ENCODE measurements around the gene HMCES.

Gene HMCES

DNA sequence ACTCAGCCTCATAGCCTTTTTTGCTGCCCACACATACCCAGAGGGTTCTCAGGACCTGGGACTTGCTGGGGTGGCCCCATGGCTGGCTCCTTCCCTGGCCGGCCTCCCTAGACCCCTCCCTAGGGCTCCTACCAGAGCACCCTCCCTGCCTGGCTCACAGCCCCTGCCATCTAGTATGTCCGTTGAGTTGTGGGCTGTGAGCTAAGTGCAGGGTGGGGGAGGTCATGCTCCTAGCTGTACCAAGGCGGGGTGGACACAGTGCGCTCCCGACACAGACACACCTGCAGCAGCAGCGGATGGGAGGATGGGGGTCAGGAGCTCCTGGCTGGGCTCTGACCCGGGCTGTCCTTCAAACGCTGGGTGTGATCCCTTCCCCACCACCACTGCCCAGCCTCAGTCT is 41.6 kb downstream of the HMCES start:
- TF ChIP-seq, protein P1, sequence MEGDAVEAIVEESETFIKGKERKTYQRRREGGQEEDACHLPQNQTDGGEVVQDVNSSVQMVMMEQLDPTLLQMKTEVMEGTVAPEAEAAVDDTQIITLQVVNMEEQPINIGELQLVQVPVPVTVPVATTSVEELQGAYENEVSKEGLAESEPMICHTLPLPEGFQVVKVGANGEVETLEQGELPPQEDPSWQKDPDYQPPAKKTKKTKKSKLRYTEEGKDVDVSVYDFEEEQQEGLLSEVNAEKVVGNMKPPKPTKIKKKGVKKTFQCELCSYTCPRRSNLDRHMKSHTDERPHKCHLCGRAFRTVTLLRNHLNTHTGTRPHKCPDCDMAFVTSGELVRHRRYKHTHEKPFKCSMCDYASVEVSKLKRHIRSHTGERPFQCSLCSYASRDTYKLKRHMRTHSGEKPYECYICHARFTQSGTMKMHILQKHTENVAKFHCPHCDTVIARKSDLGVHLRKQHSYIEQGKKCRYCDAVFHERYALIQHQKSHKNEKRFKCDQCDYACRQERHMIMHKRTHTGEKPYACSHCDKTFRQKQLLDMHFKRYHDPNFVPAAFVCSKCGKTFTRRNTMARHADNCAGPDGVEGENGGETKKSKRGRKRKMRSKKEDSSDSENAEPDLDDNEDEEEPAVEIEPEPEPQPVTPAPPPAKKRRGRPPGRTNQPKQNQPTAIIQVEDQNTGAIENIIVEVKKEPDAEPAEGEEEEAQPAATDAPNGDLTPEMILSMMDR (IDR thresholded peaks at IDR 0.05; ENCODE audit: insufficient read depth, low read depth, low read length, missing control alignments), result no peak
- DNase-seq (ENCODE audit: low read depth), result no peak
- no peak overlapping the region for H3K4me3 ChIP-seq (ENCODE audit: low read depth, low read length)

DNA sequence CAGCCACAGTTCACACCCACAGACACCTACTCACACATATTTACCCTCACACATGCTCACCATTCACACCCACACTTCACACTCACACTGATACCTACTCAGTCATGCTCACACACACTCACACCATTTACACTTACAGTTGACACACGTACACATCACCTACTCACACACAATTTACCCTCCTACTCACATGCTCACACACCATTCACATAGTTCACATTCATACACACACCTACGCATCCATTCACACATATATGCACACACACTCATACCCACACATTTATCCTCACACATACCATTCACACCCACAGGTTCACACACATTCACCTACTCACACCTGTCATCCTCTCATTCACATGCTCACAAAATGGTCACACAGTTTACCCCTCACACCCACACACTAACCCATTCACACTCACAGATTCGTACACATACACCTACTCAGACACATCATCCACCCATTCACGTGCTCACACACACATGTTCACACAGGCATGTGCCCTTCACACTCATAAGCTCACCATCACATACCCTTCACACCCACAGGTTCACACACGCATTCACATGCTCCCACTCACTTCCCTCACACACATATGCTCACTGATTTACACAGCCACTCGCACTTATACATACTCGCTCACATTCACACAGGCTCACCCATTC is 42.3 kb downstream of the HMCES start:
- DNase-seq (ENCODE audit: low read depth), result no peak
- H3K4me3 ChIP-seq (ENCODE audit: low read depth, low read length), result no peak overlapping the region
- TF ChIP-seq, protein P1 (IDR thresholded peaks at IDR 0.05; ENCODE audit: insufficient read depth, low read depth, low read length, missing control alignments), result no peak

DNA sequence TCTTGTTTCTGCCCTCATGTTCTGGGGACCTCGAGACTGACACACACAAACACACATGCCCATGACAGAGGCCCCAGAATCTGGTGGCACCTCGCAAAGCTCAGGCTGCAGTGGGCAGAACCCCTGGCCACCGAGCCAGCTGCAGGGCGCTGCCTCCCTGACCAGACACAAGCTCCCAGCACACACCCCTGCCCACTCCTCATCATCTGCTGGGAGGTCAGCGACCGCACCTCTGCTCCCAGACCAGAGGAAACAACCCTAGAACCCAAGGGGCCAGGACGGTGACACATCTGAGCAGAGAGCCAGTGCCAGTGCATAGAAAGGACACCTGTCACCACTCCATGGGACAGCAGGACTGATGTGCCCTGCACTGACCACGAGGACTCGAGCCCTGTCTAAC is 43.2 kb downstream of the HMCES start:
- no peak overlapping the region for H3K4me3 ChIP-seq (ENCODE audit: low read depth, low read length)
- TF ChIP-seq, protein P1 (IDR thresholded peaks at IDR 0.05; ENCODE audit: insufficient read depth, low read depth, low read length, missing control alignments), result no peak
- no peak for DNase-seq (ENCODE audit: low read depth)

DNA sequence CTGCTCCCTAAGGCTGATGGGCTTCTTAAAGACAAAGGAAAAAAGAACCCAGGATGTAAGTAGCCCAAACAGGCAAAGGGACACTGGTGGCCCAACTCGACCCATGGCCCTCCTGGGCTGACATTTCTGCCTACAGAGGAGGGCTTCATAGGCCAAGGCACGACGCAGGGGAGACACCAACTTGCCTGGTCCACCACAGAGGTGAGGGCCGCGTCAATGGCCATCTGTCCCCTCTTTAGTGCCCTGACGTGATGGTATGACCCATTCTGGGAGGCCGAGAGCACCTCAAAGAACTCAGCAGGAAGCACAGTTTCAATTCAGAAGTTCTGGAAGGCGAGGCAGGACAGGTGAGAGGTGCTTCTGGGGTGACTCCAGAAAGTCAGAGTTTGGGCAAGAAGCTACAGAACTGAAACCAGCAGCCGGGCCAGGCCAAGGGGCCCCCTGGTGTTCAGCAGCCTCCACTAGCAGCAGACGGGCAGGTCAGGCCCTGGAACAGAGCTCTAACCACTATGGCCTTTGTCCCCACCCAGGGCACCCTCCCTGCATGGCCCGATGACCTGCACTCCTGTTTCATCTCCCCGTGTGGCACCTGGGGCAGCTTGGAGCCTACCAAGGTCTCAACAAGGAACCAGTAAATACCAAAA is 45.1 kb downstream of the HMCES start:
- TF ChIP-seq, protein P1 (IDR thresholded peaks at IDR 0.05; ENCODE audit: insufficient read depth, low read depth, low read length, missing control alignments), result peak; percentile 57
- DNase-seq (ENCODE audit: low read depth), result peak; percentile 73
- H3K4me3 ChIP-seq (ENCODE audit: low read depth, low read length), result no peak overlapping the region

DNA sequence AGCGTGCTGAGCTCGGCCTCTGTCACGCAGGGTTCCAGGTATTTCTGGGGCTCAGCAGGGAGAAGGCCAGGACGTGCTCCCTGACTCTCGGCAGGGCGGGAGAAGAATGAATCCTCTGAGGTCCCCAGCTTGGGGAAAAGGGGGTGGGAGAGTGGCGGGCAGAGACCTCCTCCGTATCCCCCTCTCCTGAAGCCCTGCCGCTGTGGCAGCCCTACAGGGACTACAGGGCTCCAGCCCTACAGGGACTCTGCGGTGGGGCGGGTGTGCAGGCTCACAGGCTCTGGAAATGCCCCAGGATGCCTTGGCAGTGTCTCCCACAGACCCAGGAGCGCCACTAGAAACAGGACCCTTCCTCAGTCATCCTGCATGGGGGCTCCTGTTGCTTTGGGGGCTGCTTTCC is 46.2 kb downstream of the HMCES start:
- H3K4me3 ChIP-seq (ENCODE audit: low read depth, low read length), result no peak overlapping the region
- no peak for DNase-seq (ENCODE audit: low read depth)
- TF ChIP-seq, protein P1 (IDR thresholded peaks at IDR 0.05; ENCODE audit: insufficient read depth, low read depth, low read length, missing control alignments), result no peak

DNA sequence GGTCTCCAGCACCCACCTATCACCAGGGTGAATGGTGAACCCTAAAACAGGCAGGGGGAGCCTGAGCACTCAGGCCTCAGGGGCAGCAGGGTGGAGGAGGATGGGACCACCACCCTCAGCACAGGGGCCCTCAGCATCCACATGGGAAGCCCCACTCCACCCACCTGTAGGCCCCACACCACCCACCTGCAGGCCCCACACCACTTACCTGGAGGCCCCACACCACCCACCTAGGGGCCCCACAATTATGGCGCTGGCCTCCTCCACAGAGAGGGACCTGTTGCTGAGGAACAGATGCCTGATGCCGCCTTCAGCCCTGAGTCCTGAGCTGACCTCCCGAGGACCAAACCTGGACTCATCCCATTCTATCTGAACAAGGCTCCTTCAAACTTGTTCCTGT is 46.7 kb downstream of the HMCES start:
- no peak for DNase-seq (ENCODE audit: low read depth)
- no peak overlapping the region for H3K4me3 ChIP-seq (ENCODE audit: low read depth, low read length)
- TF ChIP-seq, protein P1 (IDR thresholded peaks at IDR 0.05; ENCODE audit: insufficient read depth, low read depth, low read length, missing control alignments), result no peak

DNA sequence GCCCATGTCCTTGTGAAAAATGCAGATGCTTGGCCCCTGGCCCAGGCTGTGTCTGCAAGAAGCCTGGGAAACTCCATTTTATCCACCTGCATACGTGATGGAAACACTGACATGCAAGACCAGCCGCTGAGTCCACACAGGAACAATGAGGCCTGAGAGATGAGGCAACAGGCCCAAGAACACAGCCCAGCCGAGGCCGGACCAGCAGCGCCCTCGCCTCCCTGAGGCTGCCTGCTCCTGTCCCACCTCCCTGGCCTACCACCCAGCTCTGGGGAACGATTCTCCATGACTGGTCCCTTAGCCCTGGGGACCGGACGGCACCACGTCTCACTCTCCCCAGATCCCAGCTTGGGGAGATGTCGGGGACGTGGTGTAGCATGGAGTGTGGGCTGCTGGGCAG is 47.5 kb downstream of the HMCES start:
- TF ChIP-seq, protein P1 (IDR thresholded peaks at IDR 0.05; ENCODE audit: insufficient read depth, low read depth, low read length, missing control alignments), result no peak
- no peak for DNase-seq (ENCODE audit: low read depth)
- no peak overlapping the region for H3K4me3 ChIP-seq (ENCODE audit: low read depth, low read length)

All from GM12865 (cell line).